H1 (cell line): ENCODE results near the gene TPD52L1.

Experiments
- CTCF ChIP-seq, 3 experiments: IDR thresholded peaks; 1 replicate in 2 of 3; 2 replicates in 1 of 3; pipeline versions ENCODE4 v1.5.1 to v1.6.1; 2011; ENCODE audit warnings: low read length in 3 of 3, mild to moderate bottlenecking in 3 of 3, inconsistent platforms in 2 of 3, low read depth in 1 of 3, moderate library complexity in 1 of 3; ENCODE audit not compliant: insufficient read depth in 1 of 3; ENCODE audit errors: control extremely low read depth in 1 of 3
- EGR1 ChIP-seq: IDR thresholded peaks from 2 replicates; pipeline ENCODE4 v1.6.1; 2011; ENCODE audit warnings: low read depth, low read length, borderline replicate concordance
- GABPA ChIP-seq: IDR thresholded peaks from 2 replicates; pipeline ENCODE4 v1.6.1; 2011; ENCODE audit warnings: mild to moderate bottlenecking, low read length, moderate library complexity, borderline replicate concordance; ENCODE audit not compliant: insufficient read depth
- POLR2A ChIP-seq, 2 experiments: IDR thresholded peaks; 1 replicate in 1 of 2; 2 replicates in 1 of 2; pipeline ENCODE4 v1.6.1; 2011; ENCODE audit warnings: low read depth in 2 of 2, low read length in 2 of 2, mild to moderate bottlenecking in 2 of 2; ENCODE audit errors: control extremely low read depth in 1 of 2
- SIN3A ChIP-seq, 2 experiments: IDR thresholded peaks in 1 of 2; conservative IDR thresholded peaks in 1 of 2; 2 replicates each; pipeline ENCODE4 v1.6.1; 2011 to 2012; ENCODE audit warnings: low read length in 2 of 2, improper control_type of control experiment in 1 of 2, low read depth in 1 of 2, mild to moderate bottlenecking in 1 of 2
- TEAD4 ChIP-seq: IDR thresholded peaks from 2 replicates; pipeline ENCODE4 v1.6.1; 2012; ENCODE audit warnings: low read depth, low read length, inconsistent platforms, mixed read lengths

- TF ChIP-seq CTCF (IDR thresholded peaks at IDR 0.05; ENCODE audit: control extremely low read depth in 1 of 3, insufficient read depth in 1 of 3, low read depth in 1 of 3, low read length in 3 of 3) (no peak), GABPA (no peak), TEAD4 (no peak), EGR1 (no peak), POLR2A (IDR thresholded peaks at IDR 0.05; ENCODE audit: control extremely low read depth in 1 of 2, low read depth in 2 of 2, low read length in 2 of 2) (no peak), SIN3A (conservative IDR thresholded peaks at IDR 0.05 in 1 of 2, IDR thresholded peaks at IDR 0.05 in 1 of 2; ENCODE audit: low read depth in 1 of 2, low read length in 2 of 2) (no peak)
Observed at GRCh38 chr6:125274935-125275334, 121.4 kb downstream of the TPD52L1 start.
